UCSD-AML1 (cell line): ENCODE measurements around the gene BSCL2.
A peak's percentile ranks its signal among the peaks of the same experiment; 100 is the strongest.
"Not testable (repeated sequence)": the region's sequence is repeated elsewhere in the genome, so short reads cannot be mapped to it uniquely, and the experiment has no call there.

Experiments used
- DNase-seq: peaks from one replicate; lab custom pipeline; 2025; ENCODE audit not compliant: unreplicated experiment; lab: John Stamatoyannopoulos, UW

Gene BSCL2

DNA sequence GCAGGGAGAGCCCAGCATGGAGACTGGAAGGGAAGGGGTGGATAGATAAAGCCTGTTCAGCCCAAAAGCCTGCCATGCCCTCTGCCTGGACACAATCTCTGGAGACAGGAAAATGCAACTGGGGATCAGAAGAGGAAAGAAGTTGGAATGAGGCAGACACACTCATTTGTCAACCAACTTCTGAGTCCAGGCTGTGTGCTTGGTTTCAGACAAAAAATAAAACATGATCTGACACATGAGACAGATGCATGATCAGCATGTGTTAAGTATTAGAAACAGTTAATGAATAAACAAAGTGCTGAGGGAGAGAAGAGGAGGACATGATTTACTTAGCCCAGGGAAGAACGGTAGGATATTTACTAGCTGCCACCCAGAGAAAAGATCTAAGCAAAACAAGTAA is 18.7 kb downstream of the BSCL2 start:
- DNase-seq: no peak

DNA sequence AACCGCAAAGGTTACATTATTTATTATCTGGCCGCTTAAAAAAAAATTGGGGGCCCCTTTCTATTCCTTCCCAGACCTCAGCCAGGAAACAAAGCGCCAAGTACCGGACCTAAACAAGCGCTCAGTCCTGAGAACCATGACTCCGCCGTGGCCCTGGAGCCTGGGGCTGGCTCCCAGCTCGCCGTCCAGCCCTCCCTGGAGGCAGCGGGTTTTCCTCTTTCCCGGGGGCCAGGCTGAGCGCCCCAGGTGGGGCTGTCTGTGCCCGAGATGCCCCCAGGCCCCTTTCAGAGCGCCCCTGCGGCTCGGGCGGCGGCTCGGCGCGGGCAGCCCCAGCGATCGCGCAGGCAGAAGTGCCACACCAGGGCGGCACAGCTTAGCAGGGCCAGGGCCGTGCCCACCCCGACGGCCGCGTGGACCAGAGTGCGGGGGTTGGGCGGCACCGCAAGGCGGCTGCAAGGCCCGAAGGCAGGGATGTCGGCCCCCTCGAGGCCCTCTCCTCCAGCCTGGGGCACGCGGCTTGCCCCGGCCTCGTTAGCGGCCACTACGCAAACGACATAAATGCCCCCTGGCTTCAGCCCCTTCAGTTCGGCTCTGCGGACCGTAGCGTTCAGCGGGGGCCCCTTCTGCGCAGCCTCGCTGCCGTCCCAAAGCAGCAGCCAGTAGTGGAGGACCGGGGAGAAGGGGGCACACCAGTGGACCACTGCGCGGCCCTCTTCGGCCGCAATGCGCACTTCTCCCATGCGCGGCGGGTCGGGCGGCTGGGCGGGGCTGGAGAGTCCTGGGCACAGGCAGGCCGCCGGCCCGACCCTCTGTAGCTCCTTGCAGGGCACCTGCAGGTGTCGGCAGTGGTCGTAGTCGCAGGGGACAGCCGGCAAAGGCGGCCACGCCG is 19.5 kb downstream of the BSCL2 start:
- DNase-seq: no peak

DNA sequence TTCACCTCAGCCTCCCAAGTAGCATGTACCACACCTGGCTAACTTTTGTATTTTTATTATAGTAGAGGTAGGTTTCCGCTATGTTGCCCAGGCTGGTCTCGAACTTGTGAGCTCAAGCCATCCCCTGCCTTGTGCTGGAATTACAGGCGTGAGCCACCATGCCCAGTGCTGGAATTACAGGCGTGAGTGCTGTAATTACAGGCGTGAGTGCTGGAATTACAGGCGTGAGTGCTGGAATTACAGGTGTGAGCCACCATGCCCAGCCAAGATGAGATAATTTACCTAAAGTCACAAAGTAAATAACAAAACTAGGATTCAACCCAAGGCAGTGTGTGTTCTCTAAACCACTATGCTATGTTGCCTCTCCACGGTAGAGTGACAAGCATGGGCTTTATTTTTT is 24.7 kb downstream of the BSCL2 start:
- DNase-seq: no peak

DNA sequence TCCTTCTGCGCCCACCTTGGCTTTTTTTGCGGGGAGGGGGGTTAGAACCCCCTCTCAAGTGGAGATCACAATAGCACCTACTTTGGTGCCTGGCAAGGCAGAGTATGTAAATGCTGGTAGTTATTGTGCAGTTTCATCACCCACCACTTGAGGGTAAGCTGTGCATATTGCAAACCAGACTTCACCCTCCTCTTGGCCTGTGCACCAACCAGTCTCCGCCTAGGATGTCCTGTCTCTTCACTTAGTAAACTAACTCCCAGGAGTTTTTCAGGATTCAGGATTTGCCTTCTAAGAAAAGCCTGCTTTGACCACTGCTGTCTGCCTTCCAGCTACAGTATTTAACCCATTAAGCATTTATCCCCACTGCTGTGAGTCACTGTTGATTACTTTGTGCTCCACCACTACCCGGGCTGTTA is 26.4 kb downstream of the BSCL2 start:
- peak; percentile 37 for DNase-seq

DNA sequence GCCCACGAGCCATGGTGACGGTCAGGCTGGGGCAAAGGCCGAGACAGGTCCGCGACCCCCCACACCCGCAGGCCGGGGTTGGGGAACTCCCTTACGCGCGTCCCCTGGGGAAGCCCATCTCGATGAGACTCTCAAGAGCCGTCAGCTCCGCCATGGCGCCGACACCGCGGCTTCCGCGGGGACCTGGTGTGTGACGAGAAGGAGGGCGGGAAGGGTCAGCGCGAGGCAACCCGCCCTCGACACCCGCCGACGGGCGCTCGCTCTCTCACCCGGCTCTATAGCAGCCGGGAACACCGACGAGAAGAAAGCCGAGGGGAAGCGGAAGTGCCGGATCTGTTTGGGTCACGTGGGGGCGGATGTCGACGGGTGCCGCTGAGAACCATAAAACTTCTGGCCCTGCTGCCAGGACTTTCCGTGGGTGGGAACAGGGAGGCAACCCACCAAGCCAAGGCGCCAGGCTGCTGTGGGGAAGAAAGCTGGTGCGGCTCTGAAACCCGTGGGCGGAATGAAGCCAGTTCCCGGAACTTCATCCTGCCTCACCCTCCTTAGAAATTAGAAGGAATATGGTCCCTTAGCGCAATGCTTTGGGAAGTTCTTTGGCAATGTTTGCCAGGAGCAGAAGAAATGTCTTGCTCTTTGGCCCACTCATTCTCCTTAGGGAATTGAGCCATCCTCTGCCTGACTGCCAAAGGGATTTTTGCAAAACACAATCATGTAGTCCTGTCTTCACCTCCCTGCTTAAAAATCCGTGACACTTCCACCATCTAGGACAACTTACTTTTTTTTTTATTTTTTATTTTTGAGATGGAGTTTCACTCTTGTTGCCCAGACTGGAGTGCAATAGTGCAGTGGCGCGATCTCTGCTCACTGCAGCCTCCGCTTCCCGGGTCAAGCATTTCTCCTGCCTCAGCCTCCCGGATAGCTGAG is 28.2 kb downstream of the BSCL2 start, which contains the start of gene UBXN1:
Gene UBXN1 (minus strand): TSS at position 304 of the 927 bp plus-strand sequence. CDS start 150 bp downstream, at position 154.
- peak; percentile 83 for DNase-seq

DNA sequence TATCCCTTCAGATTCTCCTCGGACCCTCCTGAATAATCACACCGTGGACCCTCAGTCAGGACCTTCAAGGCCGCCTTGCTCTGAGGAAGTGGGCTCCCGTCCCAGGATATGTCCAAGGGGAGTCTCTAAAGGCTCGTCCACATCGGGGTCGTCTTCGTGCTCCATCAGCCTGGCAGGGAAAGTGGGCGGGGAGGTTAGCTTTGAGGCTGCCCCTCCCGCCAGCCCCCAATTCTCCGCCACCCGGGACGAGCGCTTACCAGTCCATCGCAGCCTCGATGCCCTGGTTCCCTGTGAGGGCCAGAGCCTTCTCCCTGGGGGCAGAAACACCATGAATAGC is 28.8 kb downstream of the BSCL2 start:
- DNase-seq: no peak

DNA sequence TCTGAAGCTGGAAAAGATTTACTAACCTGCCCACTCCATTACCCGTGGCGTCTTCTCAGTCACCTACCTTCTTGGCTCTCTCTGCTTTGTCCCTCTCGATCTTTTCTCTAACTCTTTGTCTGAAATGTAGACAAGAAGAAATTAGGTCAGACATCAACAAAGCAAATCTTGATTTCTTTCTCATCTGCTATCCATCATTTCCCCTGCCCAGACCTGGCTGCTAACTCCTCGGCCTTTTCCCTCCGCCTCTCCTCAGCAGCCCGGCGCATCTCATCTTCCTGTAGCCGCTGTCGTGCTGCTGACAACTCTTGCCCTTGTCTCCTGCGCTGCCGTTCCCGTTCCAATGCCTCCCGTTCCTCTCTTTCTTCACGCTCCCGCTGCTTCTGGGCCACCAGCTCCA is 29.5 kb downstream of the BSCL2 start:
- no peak for DNase-seq

DNA sequence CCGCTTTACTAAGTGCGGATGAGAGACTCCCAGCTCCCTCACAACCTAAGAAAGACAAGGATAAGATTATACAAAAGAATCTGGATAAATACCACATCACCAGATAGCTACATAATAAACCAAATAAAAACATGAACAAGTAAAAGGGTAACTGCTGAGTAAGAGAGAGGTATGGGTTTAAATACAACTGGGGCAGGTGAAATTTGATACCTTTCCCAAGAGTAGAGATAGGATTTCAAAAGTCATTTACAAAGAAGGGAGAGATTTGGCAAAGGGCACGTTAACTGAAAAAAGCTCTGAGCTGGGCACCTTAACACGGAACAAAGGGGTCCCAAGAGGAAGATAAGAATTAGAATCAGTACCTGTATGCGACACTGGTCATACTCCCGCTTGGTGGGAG is 30.1 kb downstream of the BSCL2 start:
- DNase-seq: no peak

DNA sequence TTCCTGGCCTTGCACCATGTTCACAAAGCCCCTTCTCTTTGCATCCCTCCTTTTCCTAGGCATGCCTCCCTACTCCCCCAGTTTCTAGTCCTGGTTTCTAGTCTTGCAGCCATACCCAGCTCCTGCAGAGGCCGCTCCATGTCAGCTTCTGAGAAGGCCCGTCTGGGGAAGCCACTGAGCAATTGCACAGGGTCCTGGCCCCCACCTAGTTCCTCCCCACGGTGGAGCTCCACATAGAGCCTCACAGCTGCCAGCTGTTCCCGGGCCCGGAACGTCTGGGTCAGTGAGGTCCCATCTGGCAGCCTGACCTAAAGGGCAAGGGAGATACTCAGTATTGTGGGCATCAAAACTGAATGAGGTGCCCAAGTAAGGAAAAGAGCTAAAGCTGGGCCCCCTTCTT is 30.5 kb downstream of the BSCL2 start:
- DNase-seq: no peak

DNA sequence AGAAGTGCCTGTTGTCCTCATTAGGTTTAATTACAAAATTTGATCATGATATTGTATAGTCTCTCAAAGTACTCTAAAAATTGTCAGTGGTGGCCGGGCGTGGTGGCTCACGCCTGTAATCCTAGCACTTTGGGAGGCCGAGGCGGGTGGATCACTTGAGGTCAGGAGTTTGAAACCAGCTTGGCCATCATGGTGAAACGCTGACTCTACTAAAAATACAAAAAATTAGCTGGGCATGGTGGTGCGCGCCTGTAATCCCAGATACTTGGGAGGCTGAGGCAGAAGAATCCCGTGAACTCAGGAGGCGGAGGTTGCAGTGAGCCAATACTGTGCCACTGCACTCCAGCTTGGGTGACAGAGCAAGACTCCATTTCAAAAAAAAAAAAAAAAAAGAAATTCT is 31.8 kb downstream of the BSCL2 start:
- DNase-seq: not testable (repeated sequence)

DNA sequence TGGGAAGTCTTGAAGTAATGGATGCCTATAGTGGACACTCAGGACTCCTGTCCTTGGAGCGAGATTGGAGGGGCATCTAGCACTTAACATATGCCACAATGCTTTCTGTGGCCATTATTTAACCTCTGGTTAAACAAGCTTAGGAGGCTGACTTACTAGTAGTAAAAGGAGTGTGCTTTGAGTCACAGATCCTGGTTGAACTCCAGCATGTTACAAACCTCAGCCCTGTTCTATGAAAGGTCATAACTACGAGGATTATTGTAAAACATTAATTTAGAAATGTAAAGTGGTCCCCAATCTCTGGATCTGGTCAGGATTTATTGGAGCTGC is 34.1 kb downstream of the BSCL2 start:
- DNase-seq: no peak

DNA sequence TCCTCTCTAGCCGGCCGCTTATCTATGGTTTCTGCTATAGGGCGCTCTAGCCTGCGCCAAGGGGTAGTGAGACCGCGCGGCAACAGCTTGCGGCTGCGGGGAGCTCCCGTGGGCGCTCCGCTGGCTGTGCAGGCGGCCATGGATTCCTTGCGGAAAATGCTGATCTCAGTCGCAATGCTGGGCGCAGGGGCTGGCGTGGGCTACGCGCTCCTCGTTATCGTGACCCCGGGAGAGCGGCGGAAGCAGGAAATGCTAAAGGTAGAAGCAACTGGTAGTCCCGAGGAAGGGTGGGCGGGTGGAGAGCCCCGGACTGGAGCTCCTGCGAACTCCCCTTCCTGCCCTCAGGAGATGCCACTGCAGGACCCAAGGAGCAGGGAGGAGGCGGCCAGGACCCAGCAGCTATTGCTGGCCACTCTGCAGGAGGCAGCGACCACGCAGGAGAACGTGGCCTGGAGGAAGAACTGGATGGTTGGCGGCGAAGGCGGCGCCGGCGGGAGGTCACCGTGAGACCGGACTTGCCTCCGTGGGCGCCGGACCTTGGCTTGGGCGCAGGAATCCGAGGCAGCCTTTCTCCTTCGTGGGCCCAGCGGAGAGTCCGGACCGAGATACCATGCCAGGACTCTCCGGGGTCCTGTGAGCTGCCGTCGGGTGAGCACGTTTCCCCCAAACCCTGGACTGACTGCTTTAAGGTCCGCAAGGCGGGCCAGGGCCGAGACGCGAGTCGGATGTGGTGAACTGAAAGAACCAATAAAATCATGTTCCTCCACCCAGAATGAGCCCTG is 35.4 kb downstream of the BSCL2 start, which contains the start of the genes LBHD1 and UQCC3:
Gene LBHD1 (minus strand): TSS at position 660 of the 782 bp plus-strand sequence. CDS start 2,236 bp downstream, outside the sequence.
Gene UQCC3 (plus strand): TSS at position 66 of the 782 bp plus-strand sequence. CDS start 73 bp downstream, at position 139.
- DNase-seq: peak; percentile 87

DNA sequence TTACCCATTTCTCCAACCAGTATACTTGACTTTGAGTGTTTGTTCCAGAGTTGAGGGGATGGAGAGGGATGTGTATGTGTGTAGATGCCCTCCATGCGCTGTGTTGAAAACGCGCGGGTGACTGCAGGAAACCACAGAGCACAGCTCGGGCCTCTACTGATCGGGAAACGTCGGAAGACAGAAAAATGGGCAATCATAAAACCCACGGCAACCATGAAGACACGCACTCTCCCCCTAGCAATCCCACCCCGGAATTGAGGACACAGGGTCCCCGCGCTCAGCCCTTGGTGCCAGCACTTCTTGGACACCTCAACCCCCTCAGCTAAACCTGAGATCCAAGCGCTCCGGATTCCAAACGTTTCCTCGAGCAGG is 36.0 kb downstream of the BSCL2 start:
- DNase-seq: no peak

DNA sequence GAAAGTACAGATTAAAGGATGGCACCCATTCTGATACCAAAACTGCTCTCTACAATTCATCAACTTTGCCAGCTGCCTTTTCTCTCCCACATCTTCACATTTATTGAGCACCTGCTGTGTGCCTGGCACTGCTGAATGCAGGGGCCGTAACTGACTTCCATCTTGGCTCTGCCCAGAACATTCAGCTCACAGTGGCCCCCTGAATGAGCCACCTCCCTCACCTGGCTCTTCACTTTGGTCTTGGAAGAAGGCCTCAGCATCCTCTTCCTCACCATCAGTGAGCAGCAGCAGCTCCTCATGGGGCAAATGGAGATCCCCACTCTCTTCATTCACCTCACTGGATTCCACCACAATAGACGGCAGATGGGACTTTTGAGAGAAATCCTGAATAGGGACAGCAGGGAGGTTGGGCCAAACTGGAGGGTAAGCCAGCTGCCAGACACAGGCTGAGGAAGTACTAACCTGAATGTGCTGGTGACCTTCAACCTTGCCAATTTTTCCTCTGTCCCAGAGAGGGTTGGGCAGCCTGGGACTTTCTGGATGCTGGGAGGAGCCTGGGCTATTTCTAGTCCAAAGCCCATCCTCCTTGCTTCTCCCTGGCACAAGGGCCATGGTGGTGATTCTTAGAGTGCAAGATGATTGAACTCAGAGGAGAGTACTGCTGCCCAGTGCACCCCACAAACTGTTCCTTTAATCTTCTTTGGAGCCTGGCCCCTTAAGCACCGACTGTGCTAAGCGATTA is 37.6 kb downstream of the BSCL2 start:
- no peak for DNase-seq

DNA sequence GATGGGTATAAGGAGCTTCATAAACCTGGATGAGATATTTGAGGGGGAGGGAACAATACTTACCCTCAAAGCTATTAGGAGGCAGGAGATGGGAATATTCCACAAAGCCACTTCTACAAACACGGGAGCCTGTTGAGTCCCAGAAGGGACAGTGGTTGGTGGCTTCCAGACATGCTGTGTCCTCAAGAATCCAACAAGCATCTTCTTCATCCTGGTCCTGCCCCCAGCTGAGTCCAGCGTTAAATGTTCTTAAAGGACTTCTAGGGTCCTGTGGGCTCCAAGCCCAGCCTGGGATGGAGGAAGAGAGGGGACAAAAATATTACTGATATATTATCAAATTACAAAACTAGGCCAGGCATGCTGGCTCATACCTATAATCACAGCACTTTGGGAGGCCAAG is 39.8 kb downstream of the BSCL2 start:
- DNase-seq: no peak

DNA sequence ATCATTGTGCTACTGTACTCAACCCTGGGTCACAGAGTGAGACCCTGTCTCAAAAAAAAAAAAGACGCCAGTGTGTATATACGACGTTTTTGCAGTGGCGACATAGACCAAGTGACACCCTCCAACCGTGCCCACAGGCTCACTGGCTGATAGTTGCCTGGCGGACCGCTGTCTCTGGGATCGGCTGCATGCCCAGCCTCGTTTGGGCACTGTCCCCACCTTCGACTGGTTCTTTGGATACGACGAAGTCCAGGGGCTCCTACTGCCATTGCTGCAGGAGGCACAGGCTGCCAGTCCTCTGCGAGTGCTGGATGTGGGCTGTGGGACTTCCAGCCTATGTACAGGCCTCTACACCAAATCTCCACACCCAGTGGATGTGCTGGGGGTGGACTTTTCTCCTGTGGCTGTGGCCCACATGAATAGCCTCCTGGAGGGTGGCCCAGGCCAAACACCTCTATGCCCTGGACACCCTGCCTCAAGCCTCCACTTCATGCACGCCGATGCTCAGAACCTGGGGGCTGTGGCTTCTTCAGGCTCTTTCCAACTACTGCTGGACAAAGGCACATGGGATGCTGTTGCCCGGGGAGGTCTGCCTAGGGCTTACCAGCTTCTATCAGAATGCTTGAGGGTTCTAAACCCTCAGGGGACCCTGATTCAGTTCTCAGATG is 40.8 kb downstream of the BSCL2 start:
- no peak for DNase-seq

DNA sequence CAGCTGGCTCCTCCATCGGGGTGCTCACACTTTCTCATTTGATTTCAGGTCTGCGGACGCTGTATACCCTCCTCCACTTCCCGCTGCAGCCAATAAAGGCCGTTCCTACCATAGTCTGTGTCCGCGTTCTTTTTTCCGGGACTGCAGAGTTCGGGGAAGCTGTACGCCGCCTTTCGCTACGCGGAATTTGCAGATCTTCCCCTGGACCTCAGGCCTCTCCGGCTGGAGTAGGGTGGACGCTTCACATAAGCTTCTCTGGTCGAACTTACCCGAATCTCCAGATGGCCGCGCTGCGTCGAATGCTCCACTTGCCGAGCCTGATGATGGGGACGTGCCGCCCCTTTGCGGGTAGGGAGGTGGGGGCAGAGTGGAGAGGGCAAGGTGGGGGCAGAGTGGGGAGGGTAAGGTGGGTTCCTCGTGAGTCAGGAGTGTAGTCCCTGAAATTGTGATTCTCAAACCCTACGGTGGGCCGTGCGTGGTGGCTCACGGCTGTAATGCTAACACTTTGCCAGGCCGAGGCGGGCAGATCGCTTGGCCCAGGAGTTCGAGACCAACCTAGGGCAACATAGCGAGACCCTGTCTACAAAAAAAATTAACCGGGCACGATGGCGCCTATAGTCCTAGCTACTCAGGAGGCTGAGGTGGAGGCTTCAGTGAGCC is 41.5 kb downstream of the BSCL2 start:
- DNase-seq: no peak

DNA sequence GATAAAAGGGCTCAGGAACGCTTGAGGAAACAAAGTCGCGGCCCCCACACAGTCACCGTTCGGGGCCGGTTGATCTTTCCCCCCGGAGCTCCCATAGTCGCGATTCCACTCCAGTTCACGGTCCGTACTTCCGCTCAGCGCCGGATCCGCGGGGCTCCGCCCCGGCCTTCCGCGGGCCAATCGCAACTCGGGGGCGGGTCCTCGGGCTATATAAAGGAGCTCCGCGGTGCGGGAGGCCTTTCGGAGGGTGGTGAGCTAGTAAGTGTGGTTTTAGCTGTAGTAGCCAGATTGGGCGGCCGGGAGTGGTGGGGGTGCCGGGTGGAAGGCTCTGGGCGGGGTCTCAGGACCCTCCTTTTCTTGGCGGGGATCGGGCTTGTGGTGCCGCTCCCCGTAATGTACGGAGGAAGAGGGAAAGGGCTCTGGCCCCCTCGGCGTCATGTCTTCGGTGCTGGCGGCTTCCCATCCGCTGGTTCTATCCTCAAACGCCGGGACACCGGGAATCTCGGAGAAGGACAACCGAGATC is 42.1 kb downstream of the BSCL2 start, which contains the start of the genes C11orf98 and CSKMT:
Gene C11orf98 (minus strand): TSS at position 136 of the 524 bp plus-strand sequence. CDS start 41 bp downstream, at position 95.
Gene CSKMT (plus strand): TSS at position 238 of the 524 bp plus-strand sequence. CDS start 568 bp downstream, outside the sequence.
- peak; percentile 91 for DNase-seq
